ENCODE data around the gene FMNL2.

FMNL2 gene

GRCh38 chr2:152603166-152603565 is 268.2 kb downstream of the FMNL2 start:
- no peaks in the 10 kb centered on the region for H3K27me3 ChIP-seq
- H3K36me3 ChIP-seq: peaks cover 45 to 99% (median 76%) of the 10 kb centered on the region in 11 experiments
- H3K9me3 ChIP-seq (replicated peaks in 1 of 11): no peaks in the 10 kb centered on the region
- peaks cover 21 to 86% (median 71%) of the 10 kb centered on the region in 10 experiments for H3K4me1 ChIP-seq
- no peaks in the 10 kb centered on the region for H4K20me1 ChIP-seq
- no peak overlapping the region for H3K4me3 ChIP-seq
- peak overlapping the region; percentile 41 to 80 (median 65) for H3K4me2 ChIP-seq
- no peak for TF ChIP-seq Cebpa-rat (IDR thresholded peaks at IDR 0.05)
- peak overlapping the region in 9 of 11 experiments; percentile 4 to 99 (median 51); a peak in 14 of 22 replicates for H3K27ac ChIP-seq
- H3K9ac ChIP-seq: no peak overlapping the region

- Histone ChIP-seq H3K4me2 (peak overlapping the region in 7 of 11 experiments; percentile 6 to 64 (median 52); a peak in 11 of 22 replicates), H3K4me1 (peaks cover 37 to 96% (median 88%) of the 10 kb centered on the region in 10 experiments), H3K27ac (peak overlapping the region in 9 of 11 experiments; percentile 3 to 99 (median 52); a peak in 13 of 22 replicates), H3K4me3 (no peak overlapping the region), H3K9ac (no peak overlapping the region), H3K9me3 (replicated peaks in 1 of 11) (no peaks in the 10 kb centered on the region), H3K36me3 (peaks cover 24 to 99% (median 73%) of the 10 kb centered on the region in 11 experiments), H4K20me1 (no peaks in the 10 kb centered on the region), H3K27me3 (no peaks in the 10 kb centered on the region)
- no peak for TF ChIP-seq Cebpa-rat (IDR thresholded peaks at IDR 0.05)
These were observed 271.1 kb downstream of the FMNL2 start for GRCh38 chr2:152606081-152606480.

- no peak overlapping the region for H3K9ac ChIP-seq
These were observed 272.0 kb downstream of the FMNL2 start for GRCh38 chr2:152606941-152607340.

GRCh38 chr2:152607793-152608300 is 272.9 kb downstream of the FMNL2 start:
- Histone ChIP-seq H3K9ac (no peak overlapping the region), H3K9me3 (replicated peaks in 1 of 11) (no peaks in the 10 kb centered on the region), H4K20me1 (no peaks in the 10 kb centered on the region; a peak in 2 of 22 replicates), H3K4me2 (peak overlapping the region in 8 of 11 experiments; percentile 20 to 64 (median 50); a peak in 15 of 22 replicates), H3K27ac (peak overlapping the region in 7 of 11 experiments; percentile 21 to 99 (median 51); a peak in 12 of 22 replicates), H3K4me1 (peaks cover 37 to 92% (median 82%) of the 10 kb centered on the region in 10 experiments), H3K27me3 (no peaks in the 10 kb centered on the region), H3K4me3 (no peak overlapping the region), H3K36me3 (peaks cover 21 to 83% (median 65%) of the 10 kb centered on the region in 11 experiments)
- TF ChIP-seq Cebpa-rat (IDR thresholded peaks at IDR 0.05): no peak

More at GRCh38 chr2:152606941-152607340, 272.0 kb downstream of the FMNL2 start:
- no peaks in the 10 kb centered on the region for H4K20me1 ChIP-seq
- H3K27me3 ChIP-seq: no peaks in the 10 kb centered on the region
- H3K4me2 ChIP-seq: peak overlapping the region in 7 of 11 experiments; percentile 20 to 64 (median 52); a peak in 10 of 22 replicates
- peaks cover 37 to 93% (median 86%) of the 10 kb centered on the region in 10 experiments for H3K4me1 ChIP-seq
- H3K4me3 ChIP-seq: no peak overlapping the region
- peaks cover 24 to 92% (median 72%) of the 10 kb centered on the region in 11 experiments for H3K36me3 ChIP-seq
- peak overlapping the region in 8 of 11 experiments; percentile 0 to 99 (median 51); a peak in 9 of 22 replicates for H3K27ac ChIP-seq
- TF ChIP-seq Cebpa-rat (IDR thresholded peaks at IDR 0.05): no peak
- no peaks in the 10 kb centered on the region for H3K9me3 ChIP-seq (replicated peaks in 1 of 11)

- H3K9ac ChIP-seq: no peak overlapping the region
- H3K9me3 ChIP-seq (replicated peaks in 1 of 11): no peaks in the 10 kb centered on the region
- H3K27ac ChIP-seq: peak overlapping the region in 9 of 11 experiments; percentile 60 to 99 (median 98); a peak in 16 of 22 replicates
- peaks cover 21 to 82% (median 62%) of the 10 kb centered on the region in 11 experiments for H3K36me3 ChIP-seq
- no peak for TF ChIP-seq Cebpa-rat (IDR thresholded peaks at IDR 0.05)
- H3K4me2 ChIP-seq: peak overlapping the region in 8 of 11 experiments; percentile 9 to 77 (median 42); a peak in 14 of 22 replicates
- H3K4me1 ChIP-seq: peaks cover 46 to 92% (median 89%) of the 10 kb centered on the region in 10 experiments
- H3K4me3 ChIP-seq: no peak overlapping the region
- H4K20me1 ChIP-seq: no peaks in the 10 kb centered on the region; a peak in 2 of 22 replicates
- no peaks in the 10 kb centered on the region for H3K27me3 ChIP-seq
These were observed 274.2 kb downstream of the FMNL2 start for GRCh38 chr2:152609154-152609553.

- Histone ChIP-seq H3K27ac (peak overlapping the region in 10 of 11 experiments; percentile 66 to 99 (median 98); a peak in 21 of 22 replicates), H3K4me3 (no peak overlapping the region), H3K4me2 (peak overlapping the region in 10 of 11 experiments; percentile 3 to 92 (median 74); a peak in 16 of 22 replicates), H3K36me3 (peaks cover 22 to 82% (median 62%) of the 10 kb centered on the region in 11 experiments), H3K4me1 (peaks cover 47 to 94% (median 91%) of the 10 kb centered on the region in 10 experiments), H3K27me3 (no peaks in the 10 kb centered on the region), H4K20me1 (no peaks in the 10 kb centered on the region; a peak in 2 of 22 replicates), H3K9me3 (replicated peaks in 1 of 11) (no peaks in the 10 kb centered on the region), H3K9ac (peak overlapping the region in 8 of 11 experiments; percentile 29 to 94 (median 69); a peak in 12 of 22 replicates)
- no peak for TF ChIP-seq Cebpa-rat (IDR thresholded peaks at IDR 0.05)
These were observed 274.7 kb downstream of the FMNL2 start for GRCh38 chr2:152609699-152610098.

GRCh38 chr2:152611458-152612231 is 276.7 kb downstream of the FMNL2 start:
- peak; percentile 82 to 99 (median 99) for TF ChIP-seq Cebpa-rat (IDR thresholded peaks at IDR 0.05)
- Histone ChIP-seq H3K4me2 (peak overlapping the region; percentile 74 to 98 (median 87)), H3K4me1 (peaks cover 47 to 94% (median 88%) of the 10 kb centered on the region in 10 experiments), H4K20me1 (no peaks in the 10 kb centered on the region; a peak in 2 of 22 replicates), H3K9ac (peak overlapping the region; percentile 82 to 94 (median 89)), H3K27me3 (no peaks in the 10 kb centered on the region), H3K27ac (peak overlapping the region; percentile 80 to 99 (median 98)), H3K4me3 (peak overlapping the region; percentile 3 to 64 (median 47); a peak in 14 of 20 replicates), H3K9me3 (replicated peaks in 1 of 11) (no peaks in the 10 kb centered on the region), H3K36me3 (peaks cover 35 to 82% (median 70%) of the 10 kb centered on the region in 11 experiments)

- H3K4me2 ChIP-seq: peak overlapping the region; percentile 74 to 98 (median 87)
- peak overlapping the region; percentile 80 to 99 (median 98) for H3K27ac ChIP-seq
- H4K20me1 ChIP-seq: no peaks in the 10 kb centered on the region; a peak in 2 of 22 replicates
- no peaks in the 10 kb centered on the region for H3K27me3 ChIP-seq
- peaks cover 46 to 93% (median 72%) of the 10 kb centered on the region in 10 experiments for H3K4me1 ChIP-seq
- TF ChIP-seq Cebpa-rat (IDR thresholded peaks at IDR 0.05): no peak
- H3K9me3 ChIP-seq (replicated peaks in 1 of 11): no peaks in the 10 kb centered on the region
- H3K4me3 ChIP-seq: peak overlapping the region in 4 of 10 experiments; percentile 23 to 64 (median 40); a peak in 3 of 20 replicates
- H3K36me3 ChIP-seq: peaks cover 43 to 82% (median 72%) of the 10 kb centered on the region in 11 experiments
- peak overlapping the region; percentile 82 to 94 (median 89); a peak in 20 of 22 replicates for H3K9ac ChIP-seq
These were observed 278.3 kb downstream of the FMNL2 start for GRCh38 chr2:152613235-152613634.
